Measurements from ENCODE around the gene CASKIN2. TPM values are rescaled to one million over a fixed set of nuclear protein-coding genes. Genes with fewer than 3 reads are reported as not detected.

The CASKIN2 gene
- total RNA-seq, 6 experiments from 2014 or later, result 17.5 to 25.3 (median 21.5) TPM

DNA sequence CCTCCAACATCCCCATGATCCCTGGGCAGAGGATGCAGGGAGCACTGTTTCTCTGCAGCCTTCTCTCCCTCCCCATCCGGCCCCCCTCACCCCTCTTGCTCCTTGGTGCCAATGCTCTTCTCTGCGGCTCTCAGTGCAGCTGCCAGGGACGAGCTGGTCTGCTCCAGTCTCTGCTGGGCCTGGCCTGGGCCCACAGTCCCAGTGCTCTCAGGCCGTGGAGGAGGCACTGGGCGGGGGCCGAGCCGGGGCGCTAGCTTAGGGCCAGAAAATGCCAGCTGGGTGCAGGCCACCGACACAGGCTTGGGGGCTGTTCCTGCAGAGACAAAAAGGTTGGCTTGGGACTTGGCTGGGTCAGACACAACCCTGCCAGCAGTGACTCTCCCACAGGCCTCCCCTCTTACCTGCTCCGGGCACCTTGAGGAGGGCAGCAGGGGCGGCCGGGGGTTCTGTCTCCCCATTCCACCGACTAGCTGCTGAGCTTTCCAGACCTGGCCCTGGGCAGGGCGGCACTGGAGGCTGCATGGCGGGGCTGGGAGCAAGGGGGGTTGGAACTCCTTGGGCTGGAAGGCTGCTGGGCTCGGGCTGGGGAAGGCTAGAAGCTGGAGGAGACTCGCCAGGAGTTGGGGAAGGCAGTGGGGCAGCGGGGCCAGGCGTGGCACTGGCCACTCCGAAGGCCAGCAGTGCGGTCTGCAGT, 13.8 kb downstream of the CASKIN2 start:
- Mint-ChIP-seq H3K27ac (no peak overlapping the region), H3K4me1 (ENCODE audit: low read depth) (no peaks in the 10 kb centered on the region), H3K9me3 (no peaks in the 10 kb centered on the region), H3K4me3 (no peak overlapping the region), H3K36me3 (ENCODE audit: low read depth) (no peaks in the 10 kb centered on the region), H3K27me3 (ENCODE audit: insufficient read depth) (peaks cover 1% of the 10 kb centered on the region)
- no peak for DNase-seq
- TF ChIP-seq, protein P1, sequence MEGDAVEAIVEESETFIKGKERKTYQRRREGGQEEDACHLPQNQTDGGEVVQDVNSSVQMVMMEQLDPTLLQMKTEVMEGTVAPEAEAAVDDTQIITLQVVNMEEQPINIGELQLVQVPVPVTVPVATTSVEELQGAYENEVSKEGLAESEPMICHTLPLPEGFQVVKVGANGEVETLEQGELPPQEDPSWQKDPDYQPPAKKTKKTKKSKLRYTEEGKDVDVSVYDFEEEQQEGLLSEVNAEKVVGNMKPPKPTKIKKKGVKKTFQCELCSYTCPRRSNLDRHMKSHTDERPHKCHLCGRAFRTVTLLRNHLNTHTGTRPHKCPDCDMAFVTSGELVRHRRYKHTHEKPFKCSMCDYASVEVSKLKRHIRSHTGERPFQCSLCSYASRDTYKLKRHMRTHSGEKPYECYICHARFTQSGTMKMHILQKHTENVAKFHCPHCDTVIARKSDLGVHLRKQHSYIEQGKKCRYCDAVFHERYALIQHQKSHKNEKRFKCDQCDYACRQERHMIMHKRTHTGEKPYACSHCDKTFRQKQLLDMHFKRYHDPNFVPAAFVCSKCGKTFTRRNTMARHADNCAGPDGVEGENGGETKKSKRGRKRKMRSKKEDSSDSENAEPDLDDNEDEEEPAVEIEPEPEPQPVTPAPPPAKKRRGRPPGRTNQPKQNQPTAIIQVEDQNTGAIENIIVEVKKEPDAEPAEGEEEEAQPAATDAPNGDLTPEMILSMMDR (IDR thresholded peaks at IDR 0.05), result no peak

DNA sequence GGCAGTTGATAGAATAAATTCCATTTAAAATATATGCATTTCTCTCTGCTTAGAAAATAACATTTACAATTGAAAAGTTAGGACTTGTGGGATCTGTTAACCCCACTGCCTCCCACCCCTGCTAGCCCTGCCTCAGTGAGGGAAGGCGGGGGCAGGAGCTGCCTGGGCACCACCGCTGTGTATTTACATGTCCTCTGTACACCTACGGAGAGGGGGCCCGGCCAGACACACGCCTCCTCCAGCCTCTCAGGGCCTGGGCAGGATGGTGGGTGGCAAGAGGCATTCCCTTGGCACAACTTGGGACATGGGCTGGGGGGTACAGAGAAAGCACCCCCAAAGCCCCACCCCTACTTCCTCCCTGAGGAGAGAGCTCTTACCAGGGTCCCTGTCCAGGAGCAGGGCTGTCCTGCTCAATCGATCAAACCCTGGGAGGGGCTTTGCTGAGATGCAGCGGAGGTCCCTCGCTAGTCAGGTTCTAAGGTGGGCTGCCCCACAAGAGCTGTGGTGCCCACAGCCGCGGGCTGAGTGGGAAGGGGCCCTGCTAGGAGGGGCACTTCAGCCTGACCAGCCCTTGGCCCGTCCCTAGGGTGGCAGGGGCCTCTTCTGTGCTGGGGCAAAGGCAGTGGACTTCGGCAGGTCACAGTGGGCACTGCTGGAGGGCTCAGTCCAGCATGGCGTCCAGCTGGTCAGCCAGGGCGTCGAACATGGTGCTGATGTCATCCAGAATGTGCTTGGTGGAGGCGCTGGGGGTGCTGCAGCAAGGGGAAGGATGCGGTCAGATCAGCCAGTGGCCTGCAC, 14.7 kb downstream of the CASKIN2 start:
- TF ChIP-seq, protein P1 (IDR thresholded peaks at IDR 0.05), result no peak
- Mint-ChIP-seq H3K27ac (no peak overlapping the region), H3K27me3 (ENCODE audit: insufficient read depth) (peaks cover 2% of the 10 kb centered on the region), H3K9me3 (no peaks in the 10 kb centered on the region), H3K4me1 (ENCODE audit: low read depth) (no peaks in the 10 kb centered on the region), H3K36me3 (ENCODE audit: low read depth) (no peaks in the 10 kb centered on the region), H3K4me3 (no peak overlapping the region)
- DNase-seq, result no peak

DNA sequence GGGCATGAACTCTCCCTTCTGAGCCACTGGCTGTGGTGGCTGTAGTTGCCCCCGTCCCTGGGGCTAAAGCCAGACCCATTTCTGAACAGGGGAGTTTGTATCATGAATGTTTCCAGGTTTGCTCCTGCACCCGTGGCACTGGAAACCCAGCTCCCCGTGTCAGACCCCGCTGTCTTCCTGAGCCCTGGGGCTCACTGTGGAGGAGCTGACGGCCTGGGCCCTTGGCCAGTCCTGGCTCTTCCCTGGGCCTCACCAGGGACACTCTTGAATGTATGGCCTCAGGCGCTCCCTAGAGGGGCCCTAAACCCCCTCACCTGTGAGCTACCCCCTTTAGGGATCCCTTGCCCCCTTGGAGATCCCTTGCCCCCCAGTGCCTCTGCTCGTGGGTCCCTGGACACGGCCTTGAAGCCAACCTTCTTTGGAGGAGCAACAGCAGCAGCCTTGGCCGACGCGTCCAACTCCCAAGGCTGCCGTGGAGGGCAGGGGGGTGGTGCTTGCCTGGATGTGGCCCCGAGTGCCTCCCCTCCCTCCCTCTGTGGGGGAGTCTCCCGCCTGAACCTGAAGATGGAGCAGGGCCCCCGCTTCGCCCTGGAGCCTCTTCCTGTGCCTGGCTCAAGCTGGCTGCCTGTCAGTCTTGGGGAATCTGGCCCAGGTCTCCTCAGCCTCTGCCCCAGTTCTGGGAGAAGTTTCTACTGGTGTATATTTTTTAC, 15.9 kb downstream of the CASKIN2 start:
- Mint-ChIP-seq H3K9me3 (no peaks in the 10 kb centered on the region), H3K36me3 (ENCODE audit: low read depth) (no peaks in the 10 kb centered on the region), H3K27me3 (ENCODE audit: insufficient read depth) (peaks cover 2% of the 10 kb centered on the region), H3K4me1 (ENCODE audit: low read depth) (no peaks in the 10 kb centered on the region), H3K27ac (no peak overlapping the region), H3K4me3 (no peak overlapping the region)
- DNase-seq, result no peak
- TF ChIP-seq, protein P1 (IDR thresholded peaks at IDR 0.05), result no peak

- TF ChIP-seq, protein P1 (IDR thresholded peaks at IDR 0.05), result no peak
- no peaks in the 10 kb centered on the region for H3K36me3 Mint-ChIP-seq (ENCODE audit: low read depth)
- H3K4me1 Mint-ChIP-seq (ENCODE audit: low read depth), result no peaks in the 10 kb centered on the region
- no peaks in the 10 kb centered on the region for H3K9me3 Mint-ChIP-seq
- peaks cover 2% of the 10 kb centered on the region for H3K27me3 Mint-ChIP-seq (ENCODE audit: insufficient read depth)
- H3K4me3 Mint-ChIP-seq, result no peak overlapping the region
- H3K27ac Mint-ChIP-seq, result no peak overlapping the region
- DNase-seq, result no peak
These were observed 16.6 kb downstream of the CASKIN2 start for GRCh38 chr17:75498726-75499213.

- DNase-seq, result no peak
- Mint-ChIP-seq H3K27ac (no peak overlapping the region), H3K4me1 (ENCODE audit: low read depth) (no peaks in the 10 kb centered on the region), H3K4me3 (no peak overlapping the region), H3K27me3 (ENCODE audit: insufficient read depth) (peaks cover 4% of the 10 kb centered on the region), H3K9me3 (no peaks in the 10 kb centered on the region), H3K36me3 (ENCODE audit: low read depth) (no peaks in the 10 kb centered on the region)
- TF ChIP-seq, protein P1 (IDR thresholded peaks at IDR 0.05), result no peak
These were observed 17.2 kb downstream of the CASKIN2 start for GRCh38 chr17:75498039-75498725.

All from HFFc6 (cell line).